HG03457 (cell line): ENCODE measurements around the gene MYRIP.

ENCODE experiments used
- ATAC-seq: cut with Tn5 transposase; IDR thresholded peaks from one replicate; pipeline ENCODE4 v1.9.1; 2021; ENCODE audit warnings: moderate number of reproducible peaks; ENCODE audit not compliant: unreplicated experiment

Gene MYRIP

GRCh38 chr3:40224796-40225515, 415.5 kb downstream of the MYRIP start:
- no peak for ATAC-seq

DNA sequence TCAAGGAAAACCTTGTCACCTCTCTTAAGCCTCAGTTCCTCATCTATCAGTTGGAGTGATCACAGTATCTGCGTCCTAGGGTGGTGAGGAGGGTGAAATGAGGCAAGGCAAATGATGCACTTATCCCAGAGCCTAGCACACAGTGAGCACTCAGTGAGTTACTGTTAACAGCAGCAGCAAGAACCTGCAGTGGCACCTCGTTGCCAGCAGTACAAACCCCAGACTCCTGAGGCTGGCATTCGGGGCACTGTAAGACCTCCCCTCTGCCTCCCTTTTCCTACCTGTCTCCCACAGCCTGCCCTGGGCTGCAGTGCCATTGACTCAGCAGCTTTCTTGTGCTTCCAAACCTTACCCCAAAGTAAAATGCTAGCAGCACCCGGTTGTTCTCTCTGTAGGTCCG, 417.2 kb downstream of the MYRIP start:
- ATAC-seq: no peak

GRCh38 chr3:40228792-40229350, 419.5 kb downstream of the MYRIP start:
- ATAC-seq: no peak

DNA sequence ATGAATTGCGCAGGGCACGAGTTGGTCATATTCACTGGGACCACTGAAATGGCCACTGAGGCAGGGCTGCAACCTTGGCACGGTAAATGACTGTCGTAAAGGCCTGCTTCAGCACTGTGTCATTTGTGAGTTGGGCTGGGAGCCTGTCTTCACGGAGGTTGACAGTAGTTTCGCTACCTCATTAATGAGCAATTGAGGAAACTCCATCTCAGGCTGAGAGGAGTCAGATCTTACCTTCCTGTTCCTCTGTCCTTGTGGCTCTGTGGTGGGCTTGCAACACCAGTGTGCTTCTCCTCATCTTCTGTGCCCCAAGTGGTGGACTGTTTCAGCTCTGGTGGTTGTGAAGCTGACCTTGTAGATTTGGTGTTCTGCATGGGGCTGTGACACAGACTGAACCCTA, 420.0 kb downstream of the MYRIP start:
- no peak for ATAC-seq

GRCh38 chr3:40229963-40230362, 420.6 kb downstream of the MYRIP start:
- ATAC-seq: no peak

DNA sequence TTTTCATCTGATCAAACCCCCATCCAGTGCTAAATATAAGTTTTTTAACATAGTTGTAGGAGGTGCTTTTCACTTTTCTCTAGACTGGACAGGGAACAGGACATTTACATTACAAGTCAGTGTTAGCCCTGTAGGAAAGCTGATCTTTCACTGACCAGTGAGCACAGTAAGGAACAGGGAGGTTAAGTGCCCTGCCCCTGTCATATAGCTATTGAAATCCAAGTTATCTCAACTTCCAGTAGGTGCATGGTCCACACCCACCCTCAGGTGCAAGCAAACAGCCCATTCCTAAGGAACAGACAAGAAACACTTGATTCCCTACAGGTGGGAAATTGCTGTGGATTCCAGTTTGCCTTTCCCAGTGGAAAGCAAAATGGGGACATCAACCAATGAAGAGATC, 421.0 kb downstream of the MYRIP start:
- no peak for ATAC-seq

DNA sequence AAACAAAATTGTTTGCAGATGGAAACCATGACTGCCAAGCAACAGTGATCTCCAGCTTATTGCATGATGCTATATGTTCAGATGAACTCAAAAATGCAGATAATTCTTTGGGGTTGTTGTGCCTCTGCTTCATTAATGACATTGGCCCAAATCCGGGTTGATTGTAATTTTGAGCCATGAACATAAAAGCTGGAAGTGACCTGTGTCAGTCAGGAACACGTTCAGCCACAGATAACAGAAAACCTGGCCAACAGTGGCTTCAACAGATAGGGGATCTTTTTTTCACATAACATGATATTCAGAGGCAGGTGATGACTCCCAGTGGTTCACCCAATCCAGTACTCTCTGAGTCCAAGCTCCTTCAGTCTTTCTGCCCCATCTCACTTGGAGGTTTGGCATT, 423.2 kb downstream of the MYRIP start:
- ATAC-seq: no peak

GRCh38 chr3:40237159-40237558, 427.8 kb downstream of the MYRIP start:
- ATAC-seq: no peak

DNA sequence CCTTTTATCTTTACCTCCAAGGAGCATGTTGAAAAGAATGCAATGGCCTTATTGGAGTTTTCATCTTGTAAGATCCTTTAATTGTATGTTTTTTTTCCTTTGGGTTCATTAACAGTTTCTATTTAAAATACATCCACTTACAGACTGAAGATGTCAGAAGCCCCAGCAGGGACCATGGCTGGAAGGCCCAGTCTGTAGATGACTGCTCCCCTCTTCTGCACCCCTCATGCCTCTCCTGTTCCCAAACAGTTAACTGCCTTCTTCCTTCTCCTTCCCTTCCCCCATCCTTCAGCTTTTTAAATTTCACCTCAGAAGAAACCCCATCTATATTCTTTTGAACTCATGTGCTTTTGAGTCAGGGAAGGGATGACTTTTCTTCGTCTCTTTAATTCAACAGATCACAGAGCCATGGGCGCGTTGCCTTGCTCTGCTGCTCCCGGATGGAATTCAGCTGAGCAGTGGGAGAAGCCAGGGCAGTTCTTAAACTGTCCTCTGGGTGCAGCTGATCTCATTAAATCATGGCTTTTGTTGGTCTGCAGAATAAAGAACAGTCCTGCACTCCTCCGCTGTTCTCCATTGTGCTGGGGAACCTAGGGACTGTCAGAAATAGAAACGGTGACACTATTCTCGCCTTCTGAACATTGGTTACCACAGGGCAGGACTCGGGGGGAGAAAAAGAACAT, 428.6 kb downstream of the MYRIP start:
- ATAC-seq: no peak

DNA sequence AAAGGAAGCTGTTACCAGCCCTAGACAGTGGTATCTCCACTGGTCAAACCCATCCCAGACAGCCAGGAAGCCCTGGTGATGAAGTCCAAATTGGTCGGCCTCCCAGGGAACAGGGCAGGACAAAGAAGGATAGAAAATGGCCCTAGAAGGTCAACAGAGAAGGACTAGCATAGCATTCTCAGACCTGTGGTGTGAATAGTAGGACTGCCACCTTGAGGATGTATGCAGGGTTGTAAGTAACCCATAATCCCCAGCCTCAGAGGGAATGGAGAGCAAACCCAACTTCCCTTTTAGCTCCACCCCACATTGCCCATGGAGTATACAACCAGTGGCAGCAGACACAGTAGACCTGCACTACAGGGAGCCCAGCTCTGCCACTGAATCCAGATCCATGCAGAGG, 431.5 kb downstream of the MYRIP start:
- no peak for ATAC-seq

GRCh38 chr3:40242216-40242615, 432.8 kb downstream of the MYRIP start:
- no peak for ATAC-seq

- no peak for ATAC-seq
These were observed 433.2 kb downstream of the MYRIP start for GRCh38 chr3:40242638-40243037.

- no peak for ATAC-seq
These were observed 433.6 kb downstream of the MYRIP start for GRCh38 chr3:40243056-40243455.

DNA sequence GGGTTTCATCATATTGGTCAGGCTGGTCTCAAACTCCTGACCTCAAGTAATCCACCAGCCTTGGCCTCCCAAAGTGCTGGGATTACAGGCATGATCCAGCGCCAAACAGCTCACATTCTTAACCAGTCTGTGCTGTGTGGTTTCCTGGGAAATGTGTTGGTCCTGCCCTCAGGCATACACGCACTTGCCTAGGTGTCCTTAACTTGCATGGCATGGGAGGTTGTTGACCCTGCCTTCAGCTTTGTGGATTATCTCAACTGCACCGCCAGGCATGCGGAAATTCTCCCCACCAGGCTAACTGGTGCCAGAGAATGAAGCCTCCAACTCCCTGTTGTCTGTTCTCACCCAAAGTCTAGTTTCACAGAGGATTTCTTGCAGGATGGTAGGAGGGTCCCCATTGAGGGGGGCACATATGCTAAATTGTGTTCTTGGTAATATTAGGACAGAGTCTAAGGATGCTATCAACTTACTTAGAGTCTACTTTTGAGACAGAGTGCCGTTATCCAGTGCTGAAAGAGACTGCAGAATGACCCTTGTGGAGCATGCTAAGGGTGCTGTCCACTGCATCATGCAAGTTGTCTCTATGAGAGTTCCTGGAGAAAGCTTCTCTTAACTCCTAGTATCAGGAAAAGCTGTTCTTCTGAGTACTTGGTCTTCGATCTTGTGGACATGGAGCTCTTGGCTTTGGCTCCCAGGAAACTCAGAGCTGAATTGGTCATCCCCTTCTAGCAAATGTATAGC, 438.5 kb downstream of the MYRIP start:
- no peak for ATAC-seq

GRCh38 chr3:40248591-40248990, 439.2 kb downstream of the MYRIP start:
- ATAC-seq: no peak

DNA sequence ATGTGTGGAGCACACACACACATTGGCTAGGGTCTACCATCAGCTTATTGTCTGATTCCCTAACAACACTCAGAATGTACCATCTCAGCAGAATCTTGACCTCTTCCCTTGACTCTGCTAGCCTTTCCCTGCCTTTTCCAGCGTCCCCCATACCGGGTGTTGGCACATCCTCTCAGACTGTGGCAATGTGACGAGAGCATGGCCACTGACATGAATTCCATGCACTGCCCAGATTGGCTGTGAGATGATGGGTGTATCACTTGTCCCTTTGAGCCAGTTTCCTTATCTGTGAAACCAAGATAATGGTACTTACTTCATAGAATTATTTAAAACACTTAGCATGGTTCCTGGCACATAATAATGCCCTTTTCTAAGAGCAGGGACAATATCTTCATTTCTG, 439.8 kb downstream of the MYRIP start:
- no peak for ATAC-seq

DNA sequence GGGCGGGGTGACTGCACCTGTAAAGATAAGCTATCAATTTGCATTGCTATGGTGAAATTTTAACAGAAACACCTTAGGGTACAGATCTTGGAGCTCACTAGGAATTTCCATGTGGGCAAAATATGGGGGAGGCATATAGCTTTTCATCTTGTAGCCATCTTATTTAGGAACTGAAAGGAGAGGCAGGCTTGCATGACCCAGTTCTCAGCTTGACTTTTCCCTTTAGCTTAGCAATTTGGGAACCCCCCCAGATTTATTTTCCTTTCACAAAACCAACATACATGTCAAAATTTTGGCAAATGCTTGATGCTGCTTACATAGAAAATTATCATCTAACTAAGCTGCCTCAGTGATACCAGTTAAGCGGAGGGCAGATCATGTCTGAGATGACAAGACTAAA, 445.1 kb downstream of the MYRIP start:
- no peak for ATAC-seq

- ATAC-seq: no peak
These were observed 445.5 kb downstream of the MYRIP start for GRCh38 chr3:40254891-40255290.

DNA sequence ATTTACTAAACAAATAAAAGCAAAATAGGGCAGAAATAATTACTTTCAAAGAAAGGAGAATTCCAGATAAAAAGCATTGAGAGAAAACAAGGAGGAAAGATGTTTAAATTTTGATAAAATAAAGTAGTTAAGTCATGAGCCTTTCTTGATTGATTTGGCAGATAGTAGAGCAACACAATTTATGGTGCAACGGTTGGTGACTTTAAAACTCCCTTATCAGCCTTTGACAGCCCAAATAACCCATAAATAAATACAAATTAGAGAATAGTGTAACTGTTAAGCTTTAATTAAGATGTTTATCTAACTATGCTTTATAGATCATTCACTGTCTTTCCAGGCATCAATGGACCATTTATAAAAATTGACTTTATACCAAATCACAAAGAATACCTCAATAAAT, 446.1 kb downstream of the MYRIP start:
- ATAC-seq: no peak

DNA sequence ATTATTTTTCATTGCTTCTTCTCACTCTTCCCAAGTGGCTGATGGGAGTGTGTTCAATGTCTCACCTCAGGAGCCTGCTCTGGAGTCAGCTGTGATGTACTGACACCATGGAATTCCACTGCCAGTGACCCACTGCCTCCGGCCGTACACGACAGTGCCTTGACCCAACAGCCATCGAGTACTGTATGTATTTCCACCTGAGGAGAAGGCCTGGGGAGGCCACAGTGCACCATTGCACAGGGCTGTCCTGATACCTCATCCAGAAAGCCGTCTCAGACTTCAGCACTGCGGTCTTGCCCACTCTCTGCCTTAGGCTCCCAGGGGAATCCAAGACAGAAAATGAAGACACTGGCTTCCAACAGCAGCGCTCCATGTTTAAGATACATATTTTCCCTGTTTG, 448.7 kb downstream of the MYRIP start:
- no peak for ATAC-seq

GRCh38 chr3:40258555-40258954, 449.1 kb downstream of the MYRIP start:
- ATAC-seq: no peak

GRCh38 chr3:40262331-40262730, 452.9 kb downstream of the MYRIP start:
- ATAC-seq: no peak
